GM19023 (cell line): ENCODE results near the gene PCNT.

Experiments used
- ATAC-seq: cut with Tn5 transposase; IDR thresholded peaks from one replicate; pipeline ENCODE4 v1.9.1; 2021; ENCODE audit warnings: mild to moderate bottlenecking, moderate library complexity; ENCODE audit not compliant: unreplicated experiment

The PCNT gene

GRCh38 chr21:46379691-46380090 lies 55.7 kb downstream of the PCNT start:
- ATAC-seq, result no peak

- no peak for ATAC-seq
Measured at GRCh38 chr21:46381541-46381940, 57.6 kb downstream of the PCNT start.

DNA sequence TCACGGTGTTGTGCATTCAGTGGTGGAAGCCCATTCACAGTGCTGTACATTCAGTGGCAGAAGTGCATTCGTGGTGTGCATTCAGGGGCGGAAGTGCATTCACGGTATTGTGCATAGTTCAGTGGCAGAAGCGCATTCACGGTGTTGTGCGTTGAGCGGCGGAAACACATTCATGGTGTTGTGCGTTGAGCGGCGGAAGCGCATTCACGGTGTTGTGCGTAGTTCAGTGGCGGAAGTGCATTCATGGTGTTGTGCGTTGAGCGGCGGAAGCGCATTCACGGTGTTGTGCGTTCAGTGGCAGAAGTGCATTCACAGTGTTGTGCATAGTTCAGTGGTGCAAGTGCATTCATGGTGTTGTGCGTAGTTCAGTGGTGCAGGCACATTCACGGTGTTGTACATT lies 60.6 kb downstream of the PCNT start:
- no peak for ATAC-seq

DNA sequence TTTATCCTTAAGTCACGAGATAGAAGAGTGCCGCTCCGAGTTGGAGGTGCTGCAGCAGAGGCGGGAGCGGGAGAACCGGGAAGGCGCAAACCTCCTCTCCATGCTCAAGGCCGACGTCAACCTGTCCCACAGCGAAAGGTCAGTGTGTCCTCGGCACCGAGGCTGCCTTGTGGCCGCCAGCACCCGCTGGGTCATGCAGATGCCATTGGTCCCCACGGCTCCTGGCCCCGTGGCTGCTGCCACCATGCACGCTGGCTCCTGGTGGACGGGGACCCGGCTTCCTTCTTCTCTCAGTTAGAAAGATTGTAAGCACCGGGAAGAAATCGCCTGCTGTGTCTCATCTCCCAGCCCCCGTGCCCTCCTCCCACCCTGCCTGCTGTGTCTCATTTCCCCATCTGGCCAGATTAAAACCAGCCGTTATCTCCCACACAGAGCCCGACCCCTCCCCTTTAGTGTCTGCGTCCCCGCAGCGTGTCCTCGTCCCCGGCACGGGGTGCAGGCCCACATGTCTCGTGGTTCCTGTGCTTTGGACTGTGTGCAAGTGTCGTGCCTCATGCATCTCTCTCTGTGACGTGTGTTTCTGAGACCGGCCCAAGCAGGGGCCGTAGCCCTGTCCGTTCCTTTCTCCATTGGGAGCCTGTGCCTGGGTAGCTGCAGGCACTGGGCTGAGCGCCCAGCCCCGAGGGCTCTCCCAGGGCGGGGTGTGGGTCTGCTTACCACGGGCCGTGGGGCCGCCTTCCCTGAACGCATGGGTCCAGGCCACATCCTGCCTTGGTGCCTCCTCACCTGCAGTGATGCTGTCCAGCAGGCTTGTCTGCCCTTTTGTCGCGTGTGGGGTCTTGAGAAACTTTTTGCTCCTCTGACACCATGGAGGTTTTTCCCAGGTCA lies 62.1 kb downstream of the PCNT start:
- no peak for ATAC-seq

DNA sequence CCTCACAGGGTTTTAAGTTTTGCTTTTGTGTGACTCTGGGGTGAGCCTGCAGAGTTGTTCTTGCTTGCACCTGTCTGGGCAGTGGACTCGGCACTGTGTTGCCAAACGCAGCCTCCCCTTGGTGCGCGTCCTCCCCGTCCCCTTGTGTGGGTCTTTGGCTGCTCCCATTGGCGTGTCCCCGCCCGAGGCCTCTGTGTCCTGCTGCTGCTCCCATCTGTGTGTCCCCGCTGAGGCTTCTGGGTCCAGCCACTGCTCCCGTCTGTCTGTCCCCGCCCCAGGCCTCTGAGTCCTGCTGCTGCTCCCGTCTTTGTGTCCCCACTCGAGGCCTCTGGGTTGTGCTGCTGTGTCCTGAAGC lies 62.8 kb downstream of the PCNT start:
- no peak for ATAC-seq

DNA sequence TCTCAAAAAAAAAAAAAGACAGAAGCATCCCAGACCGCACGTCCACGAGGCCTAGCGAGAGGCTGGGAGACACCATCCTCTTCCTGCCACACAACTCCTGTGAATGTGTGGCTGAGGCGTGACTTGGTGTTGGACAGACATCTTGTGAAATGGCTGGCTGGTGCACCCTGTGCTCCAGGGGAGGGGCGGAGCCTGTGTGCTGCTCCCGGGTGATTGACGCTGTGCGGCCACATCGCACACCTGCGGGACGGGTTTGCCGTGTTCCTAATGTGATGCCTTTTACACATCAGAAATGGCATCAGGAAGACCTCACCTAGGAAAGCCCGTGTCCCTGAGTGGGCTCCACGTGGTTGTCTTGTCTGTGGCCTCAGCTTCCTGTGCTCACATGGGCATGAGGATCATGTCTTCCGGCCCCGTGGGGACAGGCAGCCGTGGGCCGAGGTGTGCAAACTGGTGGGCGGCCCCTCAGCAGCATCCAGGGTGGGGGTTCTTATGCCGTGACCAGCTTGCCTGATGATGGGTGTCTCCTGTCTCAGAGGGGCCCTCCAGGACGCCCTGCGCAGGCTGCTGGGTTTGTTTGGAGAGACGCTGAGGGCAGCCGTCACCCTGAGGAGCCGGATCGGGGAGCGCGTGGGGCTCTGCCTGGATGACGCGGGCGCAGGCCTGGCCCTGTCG lies 64.4 kb downstream of the PCNT start:
- no peak for ATAC-seq

DNA sequence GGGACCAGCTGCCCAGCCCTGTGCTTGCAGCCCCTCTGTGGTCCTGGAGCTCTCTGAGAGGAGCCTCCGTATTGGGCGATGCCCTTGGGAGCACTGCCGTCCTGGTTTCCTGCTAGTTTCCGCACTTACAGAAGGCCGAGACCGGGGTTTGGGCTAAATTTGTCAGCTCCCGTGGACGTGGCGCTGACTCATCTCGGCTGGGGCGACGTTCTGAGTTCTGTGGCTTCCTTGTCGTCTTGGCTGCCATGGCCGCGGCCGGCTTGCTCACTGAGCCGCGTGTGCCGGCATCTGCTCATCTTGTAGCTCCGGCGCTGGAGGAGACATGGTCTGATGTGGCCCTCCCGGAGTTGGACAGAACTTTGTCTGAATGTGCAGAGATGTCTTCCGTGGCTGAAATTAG lies 64.9 kb downstream of the PCNT start:
- no peak for ATAC-seq

DNA sequence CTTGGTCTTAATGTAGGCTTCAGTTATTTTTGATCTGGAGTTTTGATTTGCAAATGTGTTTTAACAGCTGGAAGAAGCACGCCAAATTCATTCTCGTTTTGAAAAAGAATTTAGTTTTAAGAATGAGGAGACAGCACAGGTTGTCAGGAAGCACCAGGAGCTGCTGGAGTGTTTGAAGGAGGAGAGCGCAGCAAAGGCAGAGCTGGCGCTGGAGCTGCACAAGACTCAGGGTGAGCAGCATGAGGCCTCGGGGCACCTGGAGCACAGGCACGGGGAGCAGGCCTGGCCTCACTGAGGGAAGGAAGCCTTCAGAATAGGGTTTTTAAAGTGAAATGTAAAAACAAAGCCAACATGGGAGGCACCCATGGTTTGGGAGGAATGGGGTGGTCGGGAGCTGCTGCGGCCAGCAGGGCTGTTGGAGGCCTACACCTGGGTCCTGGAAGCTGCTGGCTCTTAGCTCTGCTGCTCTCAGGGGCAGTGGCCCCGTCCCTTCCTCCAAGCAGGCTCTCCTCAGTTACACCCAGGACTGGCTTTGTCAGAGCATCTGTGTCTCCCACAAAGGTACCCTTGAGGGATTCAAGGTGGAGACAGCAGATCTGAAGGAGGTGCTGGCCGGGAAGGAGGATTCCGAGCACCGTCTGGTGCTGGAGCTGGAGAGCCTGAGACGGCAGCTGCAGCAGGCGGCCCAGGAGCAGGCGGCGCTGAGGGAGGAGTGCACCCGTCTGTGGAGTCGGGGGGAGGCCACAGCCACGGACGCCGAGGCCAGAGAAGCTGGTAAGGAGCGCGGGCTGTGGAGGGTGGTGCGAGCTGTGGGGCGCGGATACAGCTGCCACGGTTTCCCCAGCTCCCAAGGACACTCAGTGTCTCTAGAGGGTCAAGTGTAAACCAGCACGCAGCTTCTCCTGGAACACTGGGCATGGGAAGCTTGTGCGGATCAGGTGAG lies 66.9 kb downstream of the PCNT start:
- no peak for ATAC-seq

DNA sequence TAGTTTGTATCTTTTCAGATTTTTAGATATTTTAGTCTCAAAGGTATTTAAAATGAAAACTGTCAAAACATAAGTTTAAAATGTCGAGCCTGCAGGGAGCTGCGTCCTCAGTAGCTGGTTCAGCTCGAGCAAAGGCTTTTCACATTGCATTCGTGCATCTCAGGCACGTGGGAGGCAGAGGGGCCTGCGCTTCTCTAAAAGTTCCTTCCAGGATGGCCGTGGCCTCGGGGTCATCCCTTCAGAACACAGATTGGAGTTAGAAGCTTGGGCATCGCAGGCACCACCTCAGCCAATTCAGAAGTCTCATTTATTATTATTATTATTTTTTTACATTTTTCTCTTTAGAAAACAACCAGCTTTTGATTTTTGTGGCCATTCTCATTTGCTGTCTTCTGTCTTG lies 67.8 kb downstream of the PCNT start:
- no peak for ATAC-seq

DNA sequence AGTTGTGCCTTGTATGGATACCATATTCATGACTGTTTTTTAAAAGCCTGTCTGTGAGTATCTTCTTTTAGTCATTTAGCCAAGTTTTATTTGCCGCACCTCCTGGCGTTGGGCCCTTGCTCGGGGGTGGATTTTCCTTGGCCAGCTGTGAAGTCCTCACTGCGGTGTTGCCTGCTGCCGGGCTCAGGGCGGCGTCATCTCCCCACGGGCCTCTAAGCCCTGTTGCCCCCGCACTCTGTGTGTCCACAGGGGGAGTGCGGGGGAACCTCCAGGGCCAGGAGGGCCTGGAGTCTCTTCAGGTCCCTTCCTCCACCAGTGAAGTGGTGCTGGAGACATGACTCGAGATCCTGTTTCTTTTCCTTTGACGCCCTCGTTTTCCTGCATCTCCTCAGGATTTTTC lies 69.0 kb downstream of the PCNT start:
- no peak for ATAC-seq

DNA sequence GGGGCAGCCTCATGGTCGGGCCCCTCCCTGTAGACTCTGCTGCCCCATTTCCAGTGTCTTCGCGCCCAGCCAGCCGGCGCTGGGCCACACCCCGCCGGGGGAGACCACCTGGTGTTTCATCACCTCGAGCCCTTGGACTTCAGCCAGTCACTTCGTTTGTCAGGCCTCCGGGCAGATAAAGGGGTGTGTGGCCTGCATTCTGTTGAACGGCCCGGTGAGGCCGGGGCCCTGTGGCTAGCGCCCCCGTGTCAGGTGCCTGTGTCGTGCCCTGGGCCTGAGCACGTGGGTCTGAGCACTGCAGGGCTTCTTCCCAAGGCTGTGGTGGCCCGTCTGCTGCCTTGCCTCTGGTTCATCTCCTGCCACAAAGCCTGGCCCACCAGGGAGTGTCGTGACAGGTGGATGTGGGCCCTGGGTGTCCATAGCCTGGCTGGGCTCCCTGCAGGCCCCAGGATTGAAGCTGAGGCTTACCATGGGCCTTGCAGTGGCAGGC lies 69.5 kb downstream of the PCNT start:
- no peak for ATAC-seq

GRCh38 chr21:46393941-46394594 lies 70.1 kb downstream of the PCNT start:
- ATAC-seq, result no peak

- ATAC-seq, result no peak
Measured at GRCh38 chr21:46394595-46395104, 70.7 kb downstream of the PCNT start.

- no peak for ATAC-seq
Measured at GRCh38 chr21:46397211-46397905, 73.4 kb downstream of the PCNT start.

DNA sequence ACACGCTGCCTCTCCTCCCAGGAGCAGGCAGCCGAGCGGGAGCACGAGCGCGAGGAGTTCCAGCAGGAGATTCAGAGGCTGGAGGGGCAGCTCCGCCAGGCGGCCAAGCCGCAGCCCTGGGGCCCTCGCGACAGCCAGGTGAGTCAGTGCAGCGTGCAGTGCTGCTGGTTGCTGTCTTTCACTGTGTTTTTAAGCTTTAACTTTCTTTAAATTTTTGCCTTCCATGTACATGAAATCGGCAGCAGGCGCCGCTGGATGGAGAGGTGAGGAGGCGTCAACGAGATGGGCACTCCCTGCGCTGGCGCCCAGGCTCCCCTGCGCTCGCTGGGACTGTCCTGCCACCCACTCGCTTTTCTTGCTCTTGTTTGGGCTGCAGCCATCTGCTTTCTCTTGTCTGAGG lies 74.0 kb downstream of the PCNT start:
- ATAC-seq, result no peak

GRCh38 chr21:46399129-46399528 lies 75.2 kb downstream of the PCNT start:
- ATAC-seq, result no peak

GRCh38 chr21:46399686-46400085 lies 75.7 kb downstream of the PCNT start:
- ATAC-seq, result no peak

DNA sequence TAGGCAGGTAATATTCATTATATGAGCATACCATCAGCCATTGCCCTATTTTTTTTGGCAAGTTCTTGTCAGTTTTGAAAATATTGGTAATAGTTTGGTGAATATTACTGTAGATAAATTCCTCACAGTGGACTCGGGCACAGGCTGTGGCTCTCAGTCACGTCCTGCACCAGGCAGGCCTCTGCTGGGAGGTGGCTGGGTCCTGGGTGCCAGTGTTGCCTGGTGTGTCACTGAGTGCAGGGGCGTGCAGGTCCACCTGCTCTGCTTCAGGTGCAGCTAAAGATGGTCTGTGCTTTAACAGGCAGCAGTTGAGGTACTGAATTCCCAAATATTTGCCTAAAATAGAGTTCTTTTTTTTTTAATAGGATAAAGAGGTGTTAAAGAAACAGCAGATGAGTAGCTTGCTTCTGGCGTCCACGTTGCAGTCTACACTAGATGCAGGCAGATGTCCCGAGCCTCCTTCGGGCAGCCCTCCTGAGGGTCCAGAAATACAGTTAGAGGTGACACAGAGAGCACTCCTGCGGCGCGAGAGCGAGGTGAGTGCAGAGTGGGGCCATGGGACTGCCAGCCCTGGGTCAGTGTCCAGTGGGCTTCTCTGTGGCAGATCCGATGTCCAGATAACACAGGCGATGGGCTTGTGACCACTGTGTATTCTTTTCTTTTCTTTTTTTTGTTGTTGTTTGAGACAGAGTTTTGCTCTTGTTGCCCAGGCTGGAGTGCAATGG lies 77.4 kb downstream of the PCNT start:
- no peak for ATAC-seq

DNA sequence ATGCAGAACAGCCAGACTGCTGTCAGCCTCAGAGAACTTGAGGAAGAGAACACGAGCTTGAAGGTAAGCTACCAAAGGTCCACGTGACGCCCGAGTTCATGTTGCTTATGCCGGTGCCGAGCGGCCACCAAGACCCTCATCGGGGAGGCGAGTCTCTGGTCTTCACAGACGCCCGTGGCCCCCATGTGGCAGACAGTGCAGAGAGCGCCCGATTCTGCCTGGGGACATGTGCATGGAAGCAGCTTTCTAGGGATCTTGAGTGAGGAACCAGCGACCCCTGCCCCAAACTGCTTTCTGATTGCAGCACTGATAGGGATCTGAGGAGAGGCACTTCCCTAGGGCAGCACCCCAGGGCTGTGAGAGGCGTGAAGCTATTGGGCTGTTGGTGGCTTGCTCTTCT lies 78.5 kb downstream of the PCNT start:
- no peak for ATAC-seq
